ENCODE results near the gene VMAC.

Gene VMAC

GRCh38 chr19:5954293-5954692, 49.6 kb downstream of the VMAC start:
- DNase-seq, result no peak

GRCh38 chr19:5955636-5955935, 50.9 kb downstream of the VMAC start:
- no peak for DNase-seq

GRCh38 chr19:5956323-5956722, 51.7 kb downstream of the VMAC start:
- no peak for DNase-seq

GRCh38 chr19:5956728-5957127, 52.1 kb downstream of the VMAC start:
- DNase-seq, result no peak

GRCh38 chr19:5957170-5957569, 52.5 kb downstream of the VMAC start:
- DNase-seq, result no peak

GRCh38 chr19:5958074-5958850, 53.6 kb downstream of the VMAC start:
- DNase-seq, result no peak

GRCh38 chr19:5958851-5959122, 54.1 kb downstream of the VMAC start:
- DNase-seq, result no peak

- DNase-seq, result no peak
Measured at GRCh38 chr19:5959260-5960004, 54.8 kb downstream of the VMAC start.

Measured in AML-193 (cell line).